GM12892 (cell line): Measurements from ENCODE around the gene WDR91.

Source experiments
- POLR2A ChIP-seq: IDR thresholded peaks from 2 replicates; pipeline ENCODE4 v1.6.1; 2011; ENCODE audit warnings: low read depth, low read length, control low read depth
- POLR2AphosphoS5 ChIP-seq: IDR thresholded peaks from 2 replicates; pipeline ENCODE4 v1.6.1; 2011; ENCODE audit warnings: low read depth, low read length, control low read depth
- TAF1 ChIP-seq: IDR thresholded peaks from 2 replicates; pipeline ENCODE4 v1.6.1; 2011; ENCODE audit warnings: low read depth, mild to moderate bottlenecking, control low read depth, low read length, borderline replicate concordance

- TF ChIP-seq POLR2AphosphoS5 (no peak), POLR2A (no peak), TAF1 (no peak)
These were observed 25.4 kb upstream of the WDR91 start for GRCh38 chr7:135236727-135237126.
